Measurements from ENCODE around the gene MRC2.

DNA sequence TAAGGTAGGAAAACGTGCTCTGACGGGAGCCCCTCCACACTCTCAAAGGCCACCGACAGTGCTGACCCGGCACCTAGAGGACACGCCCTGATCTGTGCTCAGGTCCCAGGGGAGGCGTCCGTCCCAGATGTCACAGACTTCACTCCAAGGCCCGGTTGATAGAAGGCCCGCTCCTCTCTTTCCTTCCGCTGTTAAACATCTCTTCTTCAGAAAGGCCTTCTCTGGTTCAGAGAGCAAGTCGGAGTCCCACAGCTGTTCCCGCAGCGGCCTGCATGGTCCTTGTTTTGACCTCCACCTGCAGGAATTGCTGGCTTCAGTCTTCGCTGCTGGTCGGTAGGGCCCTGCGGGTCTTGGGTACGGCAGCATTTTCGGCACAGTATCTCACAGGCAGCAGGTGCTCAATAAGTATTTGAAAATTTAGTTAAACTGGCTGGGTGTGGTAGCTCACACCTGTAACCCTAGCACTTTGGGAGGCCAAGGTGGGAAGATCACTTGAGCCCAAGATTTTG, 88.5 kb downstream of the MRC2 start:
- TF ChIP-seq, protein P1, sequence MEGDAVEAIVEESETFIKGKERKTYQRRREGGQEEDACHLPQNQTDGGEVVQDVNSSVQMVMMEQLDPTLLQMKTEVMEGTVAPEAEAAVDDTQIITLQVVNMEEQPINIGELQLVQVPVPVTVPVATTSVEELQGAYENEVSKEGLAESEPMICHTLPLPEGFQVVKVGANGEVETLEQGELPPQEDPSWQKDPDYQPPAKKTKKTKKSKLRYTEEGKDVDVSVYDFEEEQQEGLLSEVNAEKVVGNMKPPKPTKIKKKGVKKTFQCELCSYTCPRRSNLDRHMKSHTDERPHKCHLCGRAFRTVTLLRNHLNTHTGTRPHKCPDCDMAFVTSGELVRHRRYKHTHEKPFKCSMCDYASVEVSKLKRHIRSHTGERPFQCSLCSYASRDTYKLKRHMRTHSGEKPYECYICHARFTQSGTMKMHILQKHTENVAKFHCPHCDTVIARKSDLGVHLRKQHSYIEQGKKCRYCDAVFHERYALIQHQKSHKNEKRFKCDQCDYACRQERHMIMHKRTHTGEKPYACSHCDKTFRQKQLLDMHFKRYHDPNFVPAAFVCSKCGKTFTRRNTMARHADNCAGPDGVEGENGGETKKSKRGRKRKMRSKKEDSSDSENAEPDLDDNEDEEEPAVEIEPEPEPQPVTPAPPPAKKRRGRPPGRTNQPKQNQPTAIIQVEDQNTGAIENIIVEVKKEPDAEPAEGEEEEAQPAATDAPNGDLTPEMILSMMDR (IDR thresholded peaks at IDR 0.05): no peak
- no peak for TF ChIP-seq POLR2A (IDR thresholded peaks at IDR 0.05)
